ENCODE results near the gene ARHGAP45. TPM values are rescaled to one million over a fixed set of nuclear protein-coding genes. Genes with fewer than 3 reads are reported as not detected.

Gene ARHGAP45
- total RNA-seq, 4 donors from 2014 or later = 17.8 to 28.3 (median 21.2) TPM

- intact Hi-C loops (cut with DNase I) = no loop called here
- H3K27me3 ChIP-seq = no peaks in the 10 kb centered on the region
- H3K4me1 ChIP-seq = peaks cover 20 to 27% (median 25%) of the 10 kb centered on the region in 4 donors
- no peak for TF ChIP-seq POLR2A (IDR thresholded peaks at IDR 0.05; ENCODE audit: low read depth)
- no peak for TF ChIP-seq CTCF (IDR thresholded peaks at IDR 0.05)
- no peak for TF ChIP-seq EP300 (IDR thresholded peaks at IDR 0.05)
- no peak for TF ChIP-seq POLR2AphosphoS5 (IDR thresholded peaks at IDR 0.05)
- H3K4me3 ChIP-seq = no peak overlapping the region
- no peak overlapping the region for H3K27ac ChIP-seq (replicated peaks in 1 of 4)
- peaks cover 61 to 97% (median 93%) of the 10 kb centered on the region in 4 donors for H3K36me3 ChIP-seq
- H3K9me3 ChIP-seq = no peaks in the 10 kb centered on the region
- no peak for DNase-seq (ENCODE audit: extremely low spot score)
- WGBS = 90% methylated on average over 37 of the region's 52 CpGs
Measured at GRCh38 chr19:1116726-1117581, 50.0 kb downstream of the ARHGAP45 start.

- TF ChIP-seq EP300 (IDR thresholded peaks at IDR 0.05) (no peak), POLR2AphosphoS5 (IDR thresholded peaks at IDR 0.05) (no peak), CTCF (IDR thresholded peaks at IDR 0.05) (no peak), POLR2A (IDR thresholded peaks at IDR 0.05; ENCODE audit: low read depth) (no peak)
- H3K4me3 ChIP-seq = no peak overlapping the region
- DNase-seq (ENCODE audit: extremely low spot score) = no peak
- H3K4me1 ChIP-seq = peaks cover 14 to 20% (median 18%) of the 10 kb centered on the region in 4 donors
- H3K27me3 ChIP-seq = no peaks in the 10 kb centered on the region
- no peak overlapping the region for H3K27ac ChIP-seq (replicated peaks in 1 of 4)
- intact Hi-C loops (cut with DNase I) = no loop called here
- H3K36me3 ChIP-seq = peaks cover 66 to 97% (median 93%) of the 10 kb centered on the region in 4 donors
- WGBS = 94% methylated on average over 16 of the region's 16 CpGs
- H3K9me3 ChIP-seq = no peaks in the 10 kb centered on the region
Measured at GRCh38 chr19:1117654-1118053, 50.7 kb downstream of the ARHGAP45 start.

- DNase-seq (ENCODE audit: extremely low spot score) = no peak
- peaks cover 76 to 100% (median 100%) of the 10 kb centered on the region in 4 donors for H3K36me3 ChIP-seq
Measured at GRCh38 chr19:1118999-1119398, 52.0 kb downstream of the ARHGAP45 start.

GRCh38 chr19:1119475-1120217, 52.7 kb downstream of the ARHGAP45 start:
- no peak for DNase-seq (ENCODE audit: extremely low spot score)
- Histone ChIP-seq H3K27me3 (no peaks in the 10 kb centered on the region), H3K36me3 (peaks cover 74 to 100% (median 100%) of the 10 kb centered on the region in 4 donors), H3K9me3 (no peaks in the 10 kb centered on the region), H3K4me3 (no peak overlapping the region), H3K27ac (replicated peaks in 1 of 4) (no peak overlapping the region), H3K4me1 (peaks cover 0 to 18% (median 18%) of the 10 kb centered on the region in 4 donors)
- WGBS = 91% methylated on average over 48 of the region's 50 CpGs
- TF ChIP-seq POLR2AphosphoS5 (IDR thresholded peaks at IDR 0.05) = no peak
- no peak for TF ChIP-seq EP300 (IDR thresholded peaks at IDR 0.05)
- TF ChIP-seq POLR2A (IDR thresholded peaks at IDR 0.05; ENCODE audit: low read depth) = no peak
- no peak for TF ChIP-seq CTCF (IDR thresholded peaks at IDR 0.05)
- intact Hi-C loops (cut with DNase I) = no loop called here

More at GRCh38 chr19:1118999-1119398, 52.0 kb downstream of the ARHGAP45 start:
- Histone ChIP-seq H3K4me3 (no peak overlapping the region), H3K9me3 (no peaks in the 10 kb centered on the region), H3K27ac (replicated peaks in 1 of 4) (no peak overlapping the region), H3K4me1 (peaks cover under 1 to 18% (median 17%) of the 10 kb centered on the region in 4 donors), H3K27me3 (no peaks in the 10 kb centered on the region)
- TF ChIP-seq EP300 (IDR thresholded peaks at IDR 0.05) = no peak
- no peak for TF ChIP-seq CTCF (IDR thresholded peaks at IDR 0.05)
- TF ChIP-seq POLR2AphosphoS5 (IDR thresholded peaks at IDR 0.05) = no peak
- WGBS = 95% methylated on average over 27 of the region's 34 CpGs
- intact Hi-C loops (cut with DNase I) = no loop called here
